Measurements from ENCODE around the gene WEE2. TPM values are rescaled to one million over a fixed set of nuclear protein-coding genes. Genes with fewer than 3 reads are reported as not detected.

The WEE2 gene
- total and polyA plus RNA-seq, 2 donors from 2014 or later: 0.06 to 0.13 TPM

DNA sequence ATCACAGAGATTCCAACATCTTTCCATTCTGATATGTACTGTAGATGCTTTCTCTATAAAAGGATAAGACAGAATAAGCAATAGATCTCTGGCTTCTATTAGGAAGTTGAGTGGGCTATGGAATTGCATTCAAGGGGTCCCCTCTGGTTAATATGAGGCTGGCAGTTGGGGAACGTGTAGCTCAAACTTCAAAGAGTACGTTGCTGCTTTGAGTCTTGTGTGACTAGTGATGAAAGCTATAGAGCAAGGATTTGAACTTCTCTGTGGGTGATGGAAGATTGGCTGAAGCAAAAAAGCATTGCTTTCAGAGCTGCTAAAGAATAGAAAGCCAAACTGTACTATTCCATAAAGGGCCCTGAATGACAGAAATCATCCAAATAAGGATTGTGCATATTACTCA, 6.4 kb downstream of the WEE2 start:
- intact Hi-C loops (cut with DNase I): no loop called here
- Histone ChIP-seq H3K9me3 (ENCODE audit: control insufficient read depth in 2 of 3, insufficient read depth in 1 of 3, low read length in 3 of 3) (no peaks in the 10 kb centered on the region), H3K27me3 (ENCODE audit: control insufficient read depth, insufficient read depth, low read length) (no peaks in the 10 kb centered on the region), H3K36me3 (ENCODE audit: control insufficient read depth in 2 of 3, insufficient read depth in 3 of 3, low read length in 3 of 3) (no peaks in the 10 kb centered on the region), H3K27ac (ENCODE audit: low read depth in 2 of 2, low read length in 2 of 2) (no peak overlapping the region), H3K4me1 (ENCODE audit: control insufficient read depth in 2 of 3, insufficient read depth in 2 of 3, low read depth in 1 of 3, low read length in 3 of 3) (peaks cover 0 to 5% (median 0%) of the 10 kb centered on the region in 3 donors), H3K4me3 (ENCODE audit: low read length in 3 of 3) (no peak overlapping the region), H3K9ac (ENCODE audit: low read length in 3 of 3) (no peak overlapping the region)
- no peak for FAIRE-seq
- no peak for DNase-seq
- TF ChIP-seq, protein P1, sequence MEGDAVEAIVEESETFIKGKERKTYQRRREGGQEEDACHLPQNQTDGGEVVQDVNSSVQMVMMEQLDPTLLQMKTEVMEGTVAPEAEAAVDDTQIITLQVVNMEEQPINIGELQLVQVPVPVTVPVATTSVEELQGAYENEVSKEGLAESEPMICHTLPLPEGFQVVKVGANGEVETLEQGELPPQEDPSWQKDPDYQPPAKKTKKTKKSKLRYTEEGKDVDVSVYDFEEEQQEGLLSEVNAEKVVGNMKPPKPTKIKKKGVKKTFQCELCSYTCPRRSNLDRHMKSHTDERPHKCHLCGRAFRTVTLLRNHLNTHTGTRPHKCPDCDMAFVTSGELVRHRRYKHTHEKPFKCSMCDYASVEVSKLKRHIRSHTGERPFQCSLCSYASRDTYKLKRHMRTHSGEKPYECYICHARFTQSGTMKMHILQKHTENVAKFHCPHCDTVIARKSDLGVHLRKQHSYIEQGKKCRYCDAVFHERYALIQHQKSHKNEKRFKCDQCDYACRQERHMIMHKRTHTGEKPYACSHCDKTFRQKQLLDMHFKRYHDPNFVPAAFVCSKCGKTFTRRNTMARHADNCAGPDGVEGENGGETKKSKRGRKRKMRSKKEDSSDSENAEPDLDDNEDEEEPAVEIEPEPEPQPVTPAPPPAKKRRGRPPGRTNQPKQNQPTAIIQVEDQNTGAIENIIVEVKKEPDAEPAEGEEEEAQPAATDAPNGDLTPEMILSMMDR (IDR thresholded peaks at IDR 0.05; ENCODE audit: borderline replicate concordance, extremely low read depth, insufficient read depth): no peak

DNA sequence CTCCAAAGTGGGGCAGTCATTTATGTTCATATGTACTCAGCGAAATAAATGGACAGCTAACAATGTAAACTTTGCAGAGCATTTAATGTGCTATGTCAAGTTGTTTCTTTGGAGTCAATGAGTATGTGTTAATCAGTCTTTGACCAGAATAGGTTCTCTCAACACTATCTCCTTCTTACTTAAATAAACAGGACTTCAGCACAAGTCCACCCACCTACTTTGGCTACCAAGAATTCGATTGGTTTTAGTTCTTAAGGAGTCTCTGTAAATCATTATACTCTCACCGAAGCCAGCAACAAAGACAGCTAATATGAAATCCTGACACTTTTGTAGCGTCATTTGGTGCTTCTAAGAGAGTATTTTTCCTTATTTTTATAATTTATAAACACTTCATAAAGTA, 6.9 kb downstream of the WEE2 start:
- TF ChIP-seq, protein P1 (IDR thresholded peaks at IDR 0.05; ENCODE audit: borderline replicate concordance, extremely low read depth, insufficient read depth): no peak
- Histone ChIP-seq H3K4me1 (ENCODE audit: control insufficient read depth in 2 of 3, insufficient read depth in 2 of 3, low read depth in 1 of 3, low read length in 3 of 3) (peaks cover 0 to 5% (median 0%) of the 10 kb centered on the region in 3 donors), H3K9me3 (ENCODE audit: control insufficient read depth in 2 of 3, insufficient read depth in 1 of 3, low read length in 3 of 3) (no peaks in the 10 kb centered on the region), H3K27me3 (ENCODE audit: control insufficient read depth, insufficient read depth, low read length) (no peaks in the 10 kb centered on the region), H3K36me3 (ENCODE audit: control insufficient read depth in 2 of 3, insufficient read depth in 3 of 3, low read length in 3 of 3) (no peaks in the 10 kb centered on the region), H3K9ac (ENCODE audit: low read length in 3 of 3) (no peak overlapping the region), H3K27ac (ENCODE audit: low read depth in 2 of 2, low read length in 2 of 2) (no peak overlapping the region), H3K4me3 (ENCODE audit: low read length in 3 of 3) (no peak overlapping the region)
- intact Hi-C loops (cut with DNase I): no loop called here
- DNase-seq (no peak), FAIRE-seq (no peak)

DNA sequence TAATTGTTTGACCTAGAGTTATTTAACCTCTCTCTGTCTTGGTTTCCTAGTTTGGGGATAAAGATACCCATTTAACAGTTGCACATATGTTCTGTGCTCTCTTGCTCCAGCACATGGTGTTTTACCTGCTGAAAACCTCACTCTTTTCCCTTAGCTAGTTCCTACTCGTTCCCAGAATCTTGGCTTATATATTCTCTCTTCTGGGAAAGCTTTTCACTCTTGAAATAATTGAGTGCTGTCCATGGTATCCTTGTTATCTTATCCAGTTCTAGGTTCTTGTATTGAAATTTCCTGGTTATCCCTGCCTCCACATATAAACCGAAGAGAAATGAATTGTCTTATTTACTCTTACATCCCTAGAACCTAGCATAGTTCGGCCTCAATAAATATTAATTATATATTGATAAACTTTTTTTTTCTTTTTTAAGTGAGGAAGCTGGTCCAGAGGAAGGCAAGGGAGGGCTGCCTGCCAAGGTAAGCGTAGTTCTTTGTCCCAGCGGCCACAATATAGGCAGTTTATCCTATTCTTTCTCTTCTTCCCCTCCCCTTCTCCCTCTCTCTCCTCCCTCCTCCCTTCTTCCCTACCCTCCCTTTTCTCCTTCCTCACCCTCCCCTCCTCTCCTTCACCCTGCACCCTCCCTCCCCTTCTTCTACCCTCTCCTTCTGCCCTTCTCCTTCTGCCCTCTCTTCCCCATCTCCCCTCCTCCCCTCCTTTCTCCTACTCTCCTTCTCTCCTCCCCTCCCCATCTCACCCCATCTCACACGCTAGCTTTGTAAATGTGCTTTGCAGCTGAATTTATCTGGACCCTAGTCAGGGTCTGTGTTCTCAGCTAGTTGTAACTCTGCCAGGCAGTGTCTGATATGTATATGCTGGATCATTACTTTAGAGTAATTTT, 7.9 kb downstream of the WEE2 start:
- H3K9me3 ChIP-seq (ENCODE audit: control insufficient read depth in 2 of 3, insufficient read depth in 1 of 3, low read length in 3 of 3): no peaks in the 10 kb centered on the region
- no peak overlapping the region for H3K27ac ChIP-seq (ENCODE audit: low read depth in 2 of 2, low read length in 2 of 2)
- no peak overlapping the region for H3K4me3 ChIP-seq (ENCODE audit: low read length in 3 of 3)
- peaks cover 0 to 8% (median 0%) of the 10 kb centered on the region in 3 donors for H3K4me1 ChIP-seq (ENCODE audit: control insufficient read depth in 2 of 3, insufficient read depth in 2 of 3, low read depth in 1 of 3, low read length in 3 of 3)
- no peak for FAIRE-seq
- DNase-seq: no peak
- no peaks in the 10 kb centered on the region for H3K27me3 ChIP-seq (ENCODE audit: control insufficient read depth, insufficient read depth, low read length)
- no peak overlapping the region for H3K9ac ChIP-seq (ENCODE audit: low read length in 3 of 3)
- intact Hi-C loops (cut with DNase I): no loop called here
- TF ChIP-seq, protein P1 (IDR thresholded peaks at IDR 0.05; ENCODE audit: borderline replicate concordance, extremely low read depth, insufficient read depth): no peak
- peaks cover 0 to 2% (median 0%) of the 10 kb centered on the region in 3 donors for H3K36me3 ChIP-seq (ENCODE audit: control insufficient read depth in 2 of 3, insufficient read depth in 3 of 3, low read length in 3 of 3)
